B cell (primary cell): ENCODE measurements around the gene GLDN. TPM values are rescaled to one million over a fixed set of nuclear protein-coding genes. Genes with fewer than 3 reads are reported as not detected.
A peak's percentile ranks its signal among the peaks of the same experiment; 100 is the strongest.

Experiments used
- ATAC-seq: fragments of 200-7000 bp; cut with Tn5 transposase; one replicate; pipeline ENCODE4 v1.10.0; 2021; ENCODE audit warnings: low read depth, mild to moderate bottlenecking, moderate number of reproducible peaks, moderate library complexity
- CTCF ChIA-PET: fragments of 350-600 bp; sonication (Branson Sonifier 250); formaldehyde crosslinking; loops from one replicate; lab custom pipeline; 2021; ENCODE audit warnings: antibody characterized with exemption, inconsistent platforms; lab: Charles Lee
- POLR2A ChIA-PET: fragments of 350-600 bp; sonication (Branson Sonifier 250); formaldehyde crosslinking; loops from one replicate; lab custom pipeline; 2021; ENCODE audit warnings: antibody characterized with exemption; lab: Charles Lee
- DNase-seq: peaks from one replicate; pipeline ENCODE4 v3.0.0; 2013
- H2AFZ ChIP-seq: 2 replicates; pipeline ENCODE4 v1.6.1; 2012; ENCODE audit warnings: mild to moderate bottlenecking, low read depth, low read length; ENCODE audit not compliant: insufficient read depth, poor library complexity, severe bottlenecking
- H3K27ac ChIP-seq, 2 donors: 1 replicate in 1 of 2; 2 replicates in 1 of 2; pipeline ENCODE4 v1.5.1; 2012 to 2013; ENCODE audit warnings: low read length in 2 of 2, mild to moderate bottlenecking in 2 of 2, moderate library complexity in 1 of 2
- H3K27me3 ChIP-seq, 4 experiments: fragments of 200-600 bp in 1 of 4; sonication (generic) in 1 of 4; replicated peaks in 1 of 4; 1 replicate in 2 of 4; 2 replicates in 2 of 4; pipeline versions ENCODE4 v1.6.1 to v1.7.0; 2013 to 2016; ENCODE audit warnings: low read length in 3 of 4, mild to moderate bottlenecking in 2 of 4, mixed read lengths in 1 of 4, moderate library complexity in 1 of 4; ENCODE audit not compliant: insufficient read depth in 4 of 4, control insufficient read depth in 3 of 4; ENCODE audit errors: control extremely low read depth in 1 of 4
- H3K36me3 ChIP-seq, 2 experiments: replicated peaks in 1 of 2; 1 replicate in 1 of 2; 2 replicates in 1 of 2; pipeline versions ENCODE4 v1.6.1 to v1.7.1; 2013; ENCODE audit warnings: low read length in 1 of 2; ENCODE audit not compliant: insufficient read depth in 2 of 2, control insufficient read depth in 1 of 2; ENCODE audit errors: control extremely low read depth in 1 of 2, extremely low read depth in 1 of 2
- H3K4me1 ChIP-seq, 2 donors: fragments of 200-600 bp in 1 of 2; sonication (generic) in 1 of 2; 1 replicate in 1 of 2; 2 replicates in 1 of 2; pipeline versions ENCODE4 v1.5.1 to v1.6.1; 2013 to 2017; ENCODE audit warnings: low read length in 2 of 2; ENCODE audit not compliant: control insufficient read depth in 2 of 2, insufficient read depth in 2 of 2
- H3K4me2 ChIP-seq: replicated peaks from 2 replicates; pipeline ENCODE3; 2012; ENCODE audit warnings: mild to moderate bottlenecking, low read depth, low read length; ENCODE audit not compliant: poor library complexity, severe bottlenecking
- H3K4me3 ChIP-seq, 5 experiments: fragments of 200-600 bp in 1 of 5; sonication (generic) in 1 of 5; 1 replicate in 3 of 5; 2 replicates in 2 of 5; pipeline versions ENCODE4 v1.5.1 to v1.7.0; 2011 to 2016; ENCODE audit warnings: low read length in 4 of 5, mild to moderate bottlenecking in 4 of 5, low read depth in 2 of 5, control low read depth in 1 of 5, moderate library complexity in 1 of 5; ENCODE audit not compliant: insufficient read depth in 1 of 5; ENCODE audit errors: control extremely low read depth in 1 of 5, extremely low read depth in 1 of 5
- H3K79me2 ChIP-seq: fragments of 200-600 bp; sonication (generic); one replicate; pipeline ENCODE4 v1.6.0; 2016; ENCODE audit warnings: low read length; ENCODE audit not compliant: control insufficient read depth, insufficient read depth
- H3K9ac ChIP-seq: fragments of 200-600 bp; sonication (generic); 2 replicates; pipeline ENCODE4 v1.6.1; 2017; ENCODE audit warnings: mild to moderate bottlenecking, low read length, moderate library complexity
- H3K9me3 ChIP-seq, 3 donors: one replicate each; pipeline versions ENCODE4 v1.6.1 to v1.7.1; 2013; ENCODE audit warnings: low read length in 2 of 3; ENCODE audit not compliant: control insufficient read depth in 2 of 3, insufficient read depth in 1 of 3; ENCODE audit errors: control extremely low read depth in 1 of 3
- H4K20me1 ChIP-seq: 2 replicates; pipeline ENCODE4 v1.6.0; 2012; ENCODE audit warnings: mild to moderate bottlenecking, low read length; ENCODE audit not compliant: insufficient read depth, control insufficient read depth, poor library complexity, severe bottlenecking
- H3K27ac Mint-ChIP-seq: one replicate; pipeline ENCODE4 v1.8.0; 2021; ENCODE audit warnings: mixed read lengths
- H3K27me3 Mint-ChIP-seq: one replicate; pipeline ENCODE4 v1.8.0; 2021; ENCODE audit warnings: mixed read lengths
- H3K4me1 Mint-ChIP-seq: one replicate; pipeline ENCODE4 v1.8.0; 2021; ENCODE audit warnings: mixed read lengths
- H3K4me3 Mint-ChIP-seq: one replicate; pipeline ENCODE4 v1.8.0; 2021; ENCODE audit warnings: mixed read lengths
- H3K9me3 Mint-ChIP-seq: one replicate; pipeline ENCODE4 v1.8.0; 2022; ENCODE audit warnings: mixed read lengths; ENCODE audit not compliant: insufficient read depth
- EZH2 ChIP-seq: IDR thresholded peaks from 2 replicates; pipeline ENCODE4 v1.6.1; 2012; ENCODE audit warnings: borderline replicate concordance, low read depth, mild to moderate bottlenecking, moderate library complexity, low read length; ENCODE audit not compliant: insufficient read depth, poor library complexity, severe bottlenecking
- WGBS: methylation state at CpG from one replicate; pipeline ENCODE4 v1.1.5; 2013; ENCODE audit warnings: missing lambda C conversion rate; ENCODE audit not compliant: insufficient coverage; 5-methylcytosine and 5-hydroxymethylcytosine counted together
- intact Hi-C: fragments of 100-400 bp; cut with micrococcal nuclease; formaldehyde crosslinking; loops from one replicate; pipeline ENCODE4 v1.10.0; 2022
- polyA plus RNA-seq: library from polyadenylated mRNA; depleted of rRNA; stranded (reverse); fragments of >200 nt; gene quantifications from 2 replicates; pipeline ENCODE4 v1.2.3, GENCODE V29; 2012
- total RNA-seq, 2 donors: library from RNA; stranded (reverse); fragments of 120-200 nt in 1 of 2; gene quantifications; 1 replicate in 1 of 2; 2 replicates in 1 of 2; pipeline versions ENCODE4 v1.2.3 to v1.2.4, GENCODE V29; 2013 to 2022
- TF ChIP-seq, protein P1 (sequence below): fragments of 200-600 bp; IDR thresholded peaks from one replicate; pipeline ENCODE4 v1.8.0; 2022; ENCODE audit warnings: antibody characterized with exemption, mild to moderate bottlenecking

Gene GLDN
- total and polyA plus RNA-seq, 2 donors (not counting 1 experiment from before 2014, with no cell fraction given) = not detected

GRCh38 chr15:51342227-51342999 lies 958 bp downstream of the GLDN start:
- Histone ChIP-seq H3K9ac (peak overlapping the region; percentile 24), H3K27me3 (peaks cover 0 to 20% (median 9%) of the 10 kb centered on the region in 4 experiments), H3K9me3 (peaks cover 0 to 10% (median 0%) of the 10 kb centered on the region in 3 donors), H2AFZ (peak overlapping the region; percentile 55), H3K79me2 (no peaks in the 10 kb centered on the region), H3K4me3 (peak overlapping the region in 1 of 5 experiments; percentile 8), H4K20me1 (no peaks in the 10 kb centered on the region), H3K4me2 (peak overlapping the region; percentile 69), H3K27ac (no peak overlapping the region), H3K4me1 (peaks cover 10% of the 10 kb centered on the region in 2 donors), H3K36me3 (no peaks in the 10 kb centered on the region)
- ATAC-seq (no peak), DNase-seq (no peak)
- H3K27me3 Mint-ChIP-seq = peaks cover 31% of the 10 kb centered on the region
- H3K4me3 Mint-ChIP-seq = peak overlapping the region; percentile 10
- WGBS = 60% methylated on average over 15 of the region's 16 CpGs
- ChIA-PET POLR2A (no interaction called here), CTCF (no interaction called here)
- H3K4me1 Mint-ChIP-seq = no peaks in the 10 kb centered on the region
- no peak overlapping the region for H3K27ac Mint-ChIP-seq
- intact Hi-C loops = no loop called here
- no peak for TF ChIP-seq EZH2
- TF ChIP-seq, protein P1, sequence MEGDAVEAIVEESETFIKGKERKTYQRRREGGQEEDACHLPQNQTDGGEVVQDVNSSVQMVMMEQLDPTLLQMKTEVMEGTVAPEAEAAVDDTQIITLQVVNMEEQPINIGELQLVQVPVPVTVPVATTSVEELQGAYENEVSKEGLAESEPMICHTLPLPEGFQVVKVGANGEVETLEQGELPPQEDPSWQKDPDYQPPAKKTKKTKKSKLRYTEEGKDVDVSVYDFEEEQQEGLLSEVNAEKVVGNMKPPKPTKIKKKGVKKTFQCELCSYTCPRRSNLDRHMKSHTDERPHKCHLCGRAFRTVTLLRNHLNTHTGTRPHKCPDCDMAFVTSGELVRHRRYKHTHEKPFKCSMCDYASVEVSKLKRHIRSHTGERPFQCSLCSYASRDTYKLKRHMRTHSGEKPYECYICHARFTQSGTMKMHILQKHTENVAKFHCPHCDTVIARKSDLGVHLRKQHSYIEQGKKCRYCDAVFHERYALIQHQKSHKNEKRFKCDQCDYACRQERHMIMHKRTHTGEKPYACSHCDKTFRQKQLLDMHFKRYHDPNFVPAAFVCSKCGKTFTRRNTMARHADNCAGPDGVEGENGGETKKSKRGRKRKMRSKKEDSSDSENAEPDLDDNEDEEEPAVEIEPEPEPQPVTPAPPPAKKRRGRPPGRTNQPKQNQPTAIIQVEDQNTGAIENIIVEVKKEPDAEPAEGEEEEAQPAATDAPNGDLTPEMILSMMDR = no peak
- H3K9me3 Mint-ChIP-seq = no peaks in the 10 kb centered on the region

DNA sequence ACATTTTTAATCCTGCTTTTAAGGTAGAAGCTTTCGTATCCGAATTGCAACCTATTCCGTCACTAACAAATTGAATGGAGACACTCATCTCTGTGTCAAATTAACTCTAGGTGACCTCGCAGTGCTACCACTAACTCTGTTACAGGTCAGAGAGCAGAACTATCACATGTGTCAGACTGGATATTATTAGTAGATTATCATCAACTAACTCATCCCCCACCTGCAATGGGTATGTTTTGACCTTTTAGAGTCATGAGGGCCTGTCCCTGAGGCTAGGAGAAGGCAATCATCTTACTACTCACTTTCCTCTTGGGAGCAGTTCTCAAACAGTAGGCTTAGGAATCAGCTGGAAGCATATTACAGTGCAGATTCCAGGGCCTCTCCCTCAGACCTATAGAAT lies 2.0 kb downstream of the GLDN start:
- no peak overlapping the region for H3K27ac ChIP-seq
- TF ChIP-seq EZH2 = no peak
- TF ChIP-seq, protein P1 = no peak
- H3K4me2 ChIP-seq = no peak overlapping the region
- no peak overlapping the region for H3K9ac ChIP-seq
- intact Hi-C loops = no loop called here
- no peaks in the 10 kb centered on the region for H3K9me3 Mint-ChIP-seq
- ChIA-PET CTCF (no interaction called here), POLR2A (no interaction called here)
- H3K4me1 Mint-ChIP-seq = no peaks in the 10 kb centered on the region
- H2AFZ ChIP-seq = no peak overlapping the region
- peaks cover 31% of the 10 kb centered on the region for H3K27me3 Mint-ChIP-seq
- H3K4me3 Mint-ChIP-seq = no peak overlapping the region
- H3K79me2 ChIP-seq = no peaks in the 10 kb centered on the region
- H4K20me1 ChIP-seq = no peaks in the 10 kb centered on the region
- no peak overlapping the region for H3K4me3 ChIP-seq
- H3K9me3 ChIP-seq = peaks cover 0 to 10% (median 0%) of the 10 kb centered on the region in 3 donors
- H3K36me3 ChIP-seq = no peaks in the 10 kb centered on the region
- H3K27me3 ChIP-seq = peaks cover 0 to 20% (median 9%) of the 10 kb centered on the region in 4 experiments
- ATAC-seq (no peak), DNase-seq (no peak)
- WGBS = 98% methylated on average over 3 of the region's 4 CpGs
- H3K27ac Mint-ChIP-seq = no peak overlapping the region
- peaks cover 10% of the 10 kb centered on the region in 2 donors for H3K4me1 ChIP-seq
